ENCODE measurements around the gene ANKRD10.

The ANKRD10 gene

GRCh38 chr13:110829486-110829885 lies 85.4 kb downstream of the ANKRD10 start:
- no peak for DNase-seq (ENCODE audit: low spot score)
- no peak overlapping the region for H3K27ac ChIP-seq
- POLR2A ChIA-PET (ENCODE audit: low non-redundant PET): no interaction called here
- TF ChIP-seq CTCF (conservative IDR thresholded peaks at IDR 0.05; ENCODE audit: low read depth): no peak
- CTCF ChIA-PET: interaction anchor here (1.1 kb wide), 1 partner anchor 15 kb away, joined by 3 read pairs; no protein-coding TSS in a partner anchor

GRCh38 chr13:110828705-110829104 lies 86.2 kb downstream of the ANKRD10 start:
- TF ChIP-seq CTCF (conservative IDR thresholded peaks at IDR 0.05; ENCODE audit: low read depth): no peak
- CTCF ChIA-PET: interaction anchor here (1.1 kb wide), 1 partner anchor 14 kb away, joined by 3 read pairs; no protein-coding TSS in a partner anchor
- POLR2A ChIA-PET (ENCODE audit: low non-redundant PET): no interaction called here
- no peak overlapping the region for H3K27ac ChIP-seq
- DNase-seq (ENCODE audit: low spot score): no peak
